Measurements from ENCODE around the gene PPP2R2D. TPM values are rescaled to one million over a fixed set of nuclear protein-coding genes. Genes with fewer than 3 reads are reported as not detected.
A peak's percentile ranks its signal among the peaks of the same experiment; 100 is the strongest.

Gene PPP2R2D
- total RNA-seq, 1 experiment from 2014 or later: 35.1 TPM

GRCh38 chr10:131970946-131971345, 70.1 kb downstream of the PPP2R2D start:
- no peak for TF ChIP-seq CTCF (conservative IDR thresholded peaks at IDR 0.05)
- no peaks in the 10 kb centered on the region for H3K4me1 ChIP-seq (ENCODE audit: insufficient read depth, low read length)
- no peaks in the 10 kb centered on the region for H3K23me2 ChIP-seq (ENCODE audit: insufficient read length, low read depth, low read length, poor library complexity, severe bottlenecking)
- H2AK5ac ChIP-seq (ENCODE audit: insufficient read length, low read length): no peak overlapping the region
- H3K27me3 ChIP-seq (ENCODE audit: insufficient read depth, low read length): no peaks in the 10 kb centered on the region
- H2BK20ac ChIP-seq (ENCODE audit: low read depth, low read length, poor library complexity, severe bottlenecking): no peak overlapping the region
- no peak overlapping the region for H3K4me2 ChIP-seq (ENCODE audit: insufficient read depth, insufficient read length, low read length)
- H3K4me3 Mint-ChIP-seq: no peak overlapping the region
- H2BK120ac ChIP-seq (ENCODE audit: low read depth, low read length, poor library complexity, severe bottlenecking): no peak overlapping the region
- H4K8ac ChIP-seq (replicated peaks; ENCODE audit: insufficient read length, low read depth, low read length): no peak overlapping the region
- H3K27ac Mint-ChIP-seq: peak overlapping the region; percentile 53 to 64 (median 63); a peak in 2 of 7 replicates
- no peak overlapping the region for H4K5ac ChIP-seq (ENCODE audit: insufficient read length, low read depth, low read length)
- H3K79me2 ChIP-seq (ENCODE audit: insufficient read depth, low read length): no peaks in the 10 kb centered on the region; the same call in 1 of the 2 replicates
- H4K91ac ChIP-seq (ENCODE audit: insufficient read length, low read depth, low read length): no peak overlapping the region
- H2BK12ac ChIP-seq (ENCODE audit: insufficient read length, low read depth, low read length): no peak overlapping the region
- no peaks in the 10 kb centered on the region for H3K9me3 Mint-ChIP-seq
- peaks cover 28 to 69% (median 65%) of the 10 kb centered on the region in 3 experiments for H3K36me3 Mint-ChIP-seq (ENCODE audit: insufficient read depth in 1 of 3, low read depth in 3 of 3)
- no peak overlapping the region for H2BK15ac ChIP-seq (ENCODE audit: low read depth, low read length)
- H3K4ac ChIP-seq (ENCODE audit: low read depth, low read length): no peak overlapping the region
- H3T11ph ChIP-seq (ENCODE audit: low read length): no peak overlapping the region
- no peak overlapping the region for H3K23ac ChIP-seq (ENCODE audit: insufficient read length, low read depth, low read length)
- no CpG with 5 or more reads among the region's 18 CpGs for WGBS (ENCODE audit: extremely low coverage, insufficient read length, low lambda C conversion rate)
- no peak overlapping the region for H3K9ac ChIP-seq (ENCODE audit: extremely low read depth, insufficient read length, low read length)
- no peak overlapping the region for H2BK5ac ChIP-seq (ENCODE audit: insufficient read length, low read length)
- no peaks in the 10 kb centered on the region for H3K27me3 Mint-ChIP-seq (ENCODE audit: low read depth)
- no peak overlapping the region for H3K18ac ChIP-seq (ENCODE audit: insufficient read length, low read depth, low read length)
- H3K56ac ChIP-seq (ENCODE audit: insufficient read length, low read depth, low read length): no peak overlapping the region
- no peak for DNase-seq
- H3K4me1 Mint-ChIP-seq: peaks cover 2% of the 10 kb centered on the region in 2 experiments; a peak in 1 of 4 replicates
- H2AFZ ChIP-seq (ENCODE audit: low read length): no peak overlapping the region
- no peak overlapping the region for H3K27ac ChIP-seq (ENCODE audit: insufficient read length, low read depth, low read length)
- H3K9me3 ChIP-seq (ENCODE audit: control insufficient read depth, low read depth, low read length): no peaks in the 10 kb centered on the region
- no peak overlapping the region for H3K14ac ChIP-seq (ENCODE audit: insufficient read depth, low read length)
- peaks cover 4% of the 10 kb centered on the region for H3K79me1 ChIP-seq (ENCODE audit: insufficient read depth, low read depth, low read length, poor library complexity, severe bottlenecking)
- peaks cover 4% of the 10 kb centered on the region for H4K20me1 ChIP-seq (ENCODE audit: control insufficient read depth, insufficient read depth, insufficient read length)
